Gastrocnemius medialis (tissue), 4 donors: ENCODE results near the gene COL21A1.

Source experiments
- CTCF ChIP-seq, 5 experiments: fragments of 450-650 bp in 3 of 5; fragments of 200-600 bp in 2 of 5; sonication (generic) in 2 of 5; IDR thresholded peaks in 4 of 5; conservative IDR thresholded peaks in 1 of 5; 1 replicate in 4 of 5; 2 replicates in 1 of 5; pipeline ENCODE4 v1.5.1; 2016 to 2019; ENCODE audit warnings: antibody characterized with exemption in 5 of 5, mild to moderate bottlenecking in 3 of 5, moderate library complexity in 3 of 5
- POLR2A ChIP-seq, 2 donors: fragments of 450-650 bp; IDR thresholded peaks; one replicate each; pipeline ENCODE4 v1.6.1; 2017; ENCODE audit warnings: antibody characterized with exemption in 2 of 2, mild to moderate bottlenecking in 2 of 2, moderate library complexity in 2 of 2

DNA sequence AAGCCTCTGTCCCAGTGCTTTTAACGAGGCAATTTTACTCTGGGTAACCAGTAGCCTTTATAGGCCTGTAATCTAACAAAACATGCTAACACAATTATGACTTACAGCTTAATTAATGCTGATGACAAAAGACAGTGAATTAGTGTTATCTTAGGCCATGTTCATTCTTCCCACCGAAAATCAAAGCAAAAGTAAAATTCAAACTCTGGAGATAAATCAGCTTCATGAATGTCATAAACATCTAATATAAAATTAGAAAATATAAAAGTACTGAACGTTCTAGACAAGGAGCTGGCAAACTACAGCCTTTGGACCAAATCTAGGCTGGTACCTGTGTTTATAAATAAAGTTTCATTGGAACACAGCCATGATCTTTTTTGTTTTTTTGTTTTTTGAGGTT lies 18.6 kb upstream of the COL21A1 start:
- no peak for TF ChIP-seq CTCF (IDR thresholded peaks at IDR 0.05 in 4 of 5, conservative IDR thresholded peaks at IDR 0.05 in 1 of 5)
- TF ChIP-seq POLR2A (IDR thresholded peaks at IDR 0.05): no peak
